ENCODE data around the gene CLCN6. TPM values are rescaled to one million over a fixed set of nuclear protein-coding genes. Genes with fewer than 3 reads are reported as not detected.
"Not testable (repeated sequence)": the region's sequence is repeated elsewhere in the genome, so short reads cannot be mapped to it uniquely, and the experiment has no call there.

Gene CLCN6
- total and polyA plus RNA-seq, 10 of the 15 experiments (the other 5 are each of a cell fraction or from before 2014, with no cell fraction given): 2.2 to 20.9 (median 10.2) TPM

- BruUV-seq (replicated peaks): not testable (repeated sequence)
Measured at GRCh38 chr1:11803924-11804665, 1.9 kb upstream of the CLCN6 start.

GRCh38 chr1:11804666-11805421 lies 1.1 kb upstream of the CLCN6 start:
- ChIA-PET SMC1A (ENCODE audit: uncharacterized antibody, unreplicated experiment) (no interaction called here), CTCF (no interaction called here), RAD21 (ENCODE audit: unreplicated experiment) (no interaction called here), POLR2A (interaction anchor here (0.5 to 0.9 kb wide), 2 partner anchors 10 to 105 kb away, joined by 3 to 4 read pairs; no protein-coding TSS in a partner anchor)
- FAIRE-seq (no peak), DNase-seq (ENCODE audit: low read depth, low spot score) (no peak), ATAC-seq (no peak; the same call in 2 of the 3 replicates)
- Histone ChIP-seq H3K36me3 (ENCODE audit: control insufficient read depth in 2 of 2, insufficient read depth in 2 of 2, low read length in 1 of 2) (peaks cover 0 to 8% of the 10 kb centered on the region in 2 experiments; a peak in 3 of 4 replicates), H3K9ac (ENCODE audit: control insufficient read depth, insufficient read depth, low read length) (peak overlapping the region; percentile 91), H3K27ac (ENCODE audit: control insufficient read depth, insufficient read depth) (peak overlapping the region; percentile 88), H3K4me2 (ENCODE audit: control insufficient read depth, insufficient read depth) (peak overlapping the region; percentile 100), H2AFZ (ENCODE audit: control insufficient read depth, low read depth, low read length) (peak overlapping the region; percentile 82), H4K20me1 (ENCODE audit: control insufficient read depth, insufficient read depth) (no peaks in the 10 kb centered on the region), H3K79me2 (ENCODE audit: control insufficient read depth, insufficient read depth, low read length) (peaks cover 41% of the 10 kb centered on the region), H3K4me1 (ENCODE audit: control insufficient read depth, insufficient read depth, low read length) (peaks cover 11% of the 10 kb centered on the region), H3K9me3 (replicated peaks; ENCODE audit: control insufficient read depth, insufficient read depth, low read length) (no peaks in the 10 kb centered on the region), H3K27me3 (replicated peaks in 1 of 2; ENCODE audit: control insufficient read depth in 2 of 2, insufficient read depth in 2 of 2, low read length in 1 of 2) (no peaks in the 10 kb centered on the region), H3K4me3 (peak overlapping the region; percentile 97)
- intact Hi-C loops (cut with micrococcal nuclease; ENCODE audit: unreplicated experiment) (no loop called here), in situ Hi-C loops (cut with MboI) (no loop called here)
- TF ChIP-seq RAD51 (IDR thresholded peaks at IDR 0.05) (no peak), PML (IDR thresholded peaks at IDR 0.05; ENCODE audit: low read length) (0 out of 2 replicates have a peak, but pooled peaks have one; percentile 8), EGR1 (IDR thresholded peaks at IDR 0.05; ENCODE audit: borderline replicate concordance in 1 of 2, low read depth in 2 of 2, low read length in 2 of 2) (peak in 1 of 2 experiments; percentile 62; a peak in 2 of 3 replicates)
- no TSS peak for BruUV-seq (replicated peaks)
- WGBS (ENCODE audit: insufficient coverage, insufficient replicate concordance, low lambda C conversion rate, missing lambda C conversion rate): 6% methylated on average over 16 of the region's 17 CpGs

More at GRCh38 chr1:11803924-11804665, 1.9 kb upstream of the CLCN6 start:
- ChIA-PET RAD21 (ENCODE audit: unreplicated experiment) (interaction anchor here (1.0 to 1.6 kb wide), 6 partner anchors 11 to 163 kb away, joined by 3 to 11 read pairs (median 4); partner anchors contain the start of gene FBXO6), CTCF (interaction anchor here (1.1 to 1.4 kb wide), 2 partner anchors 20 to 122 kb away, joined by 3 read pairs; no protein-coding TSS in a partner anchor), SMC1A (ENCODE audit: uncharacterized antibody, unreplicated experiment) (interaction anchor here (0.9 to 1.3 kb wide), 2 partner anchors 10 to 67 kb away, joined by 3 to 5 read pairs; no protein-coding TSS in a partner anchor), POLR2A (interaction anchor here (0.5 to 2.0 kb wide), 6 partner anchors 10 to 106 kb away, joined by 3 to 20 read pairs (median 4); no protein-coding TSS in a partner anchor)
- Histone ChIP-seq H3K27ac (ENCODE audit: control insufficient read depth, insufficient read depth) (peak overlapping the region; percentile 88), H3K4me3 (peak overlapping the region; percentile 97), H3K4me2 (ENCODE audit: control insufficient read depth, insufficient read depth) (peak overlapping the region; percentile 100), H3K9ac (ENCODE audit: control insufficient read depth, insufficient read depth, low read length) (peak overlapping the region; percentile 91; the same call in 1 of the 2 replicates), H3K79me2 (ENCODE audit: control insufficient read depth, insufficient read depth, low read length) (peaks cover 37% of the 10 kb centered on the region)
- H3K4me1 ChIP-seq (ENCODE audit: control insufficient read depth, insufficient read depth, low read length); intact Hi-C loops (cut with micrococcal nuclease; ENCODE audit: unreplicated experiment); ATAC-seq; H3K36me3 ChIP-seq (ENCODE audit: control insufficient read depth in 2 of 2, insufficient read depth in 2 of 2, low read length in 1 of 2); H4K20me1 ChIP-seq (ENCODE audit: control insufficient read depth, insufficient read depth); H3K27me3 ChIP-seq (replicated peaks in 1 of 2; ENCODE audit: control insufficient read depth in 2 of 2, insufficient read depth in 2 of 2, low read length in 1 of 2); H3K9me3 ChIP-seq (replicated peaks; ENCODE audit: control insufficient read depth, insufficient read depth, low read length); H2AFZ ChIP-seq (ENCODE audit: control insufficient read depth, low read depth, low read length); in situ Hi-C loops (cut with MboI); FAIRE-seq; DNase-seq (ENCODE audit: low read depth, low spot score): not testable (repeated sequence)
- 74% methylated on average over 9 of the region's 9 CpGs for WGBS (ENCODE audit: insufficient coverage, insufficient replicate concordance, low lambda C conversion rate, missing lambda C conversion rate)
